Type B pancreatic cell (in vitro differentiated cells): ENCODE results near the gene FOXL1. TPM values are rescaled to one million over a fixed set of nuclear protein-coding genes. Genes with fewer than 3 reads are reported as not detected.

Experiments used
- DNase-seq: peaks from one replicate; pipeline ENCODE4 v3.0.0; 2021; ENCODE audit warnings: mixed read lengths; ENCODE audit not compliant: unreplicated experiment; ENCODE audit errors: extremely low spot score
- H3K27ac Mint-ChIP-seq: 2 replicates; pipeline ENCODE4 v1.8.0; 2021; ENCODE audit warnings: mild to moderate bottlenecking, mixed read lengths
- H3K27me3 Mint-ChIP-seq: 2 replicates; pipeline ENCODE4 v1.8.0; 2021; ENCODE audit warnings: mixed read lengths
- H3K36me3 Mint-ChIP-seq: 2 replicates; pipeline ENCODE4 v1.8.0; 2021; ENCODE audit warnings: mixed read lengths
- H3K4me1 Mint-ChIP-seq: one replicate; pipeline ENCODE4 v1.8.0; 2021; ENCODE audit warnings: mixed read lengths; ENCODE audit not compliant: unreplicated experiment
- H3K4me3 Mint-ChIP-seq: 2 replicates; pipeline ENCODE4 v1.8.0; 2021; ENCODE audit warnings: mild to moderate bottlenecking, mixed read lengths
- H3K9me3 Mint-ChIP-seq: 2 replicates; pipeline ENCODE4 v1.8.0; 2021; ENCODE audit warnings: mixed read lengths
- total RNA-seq: library from RNA; stranded (reverse); gene quantifications from 2 replicates; pipeline ENCODE4 v1.2.1, GENCODE V29; 2021; ENCODE audit warnings: low replicate concordance
- TF ChIP-seq, protein P1 (sequence below): fragments of 200-600 bp; sonication (generic); conservative IDR thresholded peaks from 2 replicates; pipeline ENCODE4 v1.5.0; 2021; ENCODE audit warnings: antibody characterized with exemption, mild to moderate bottlenecking

FOXL1 gene
- total RNA-seq, 1 donor from 2014 or later: 2.2 TPM

DNA sequence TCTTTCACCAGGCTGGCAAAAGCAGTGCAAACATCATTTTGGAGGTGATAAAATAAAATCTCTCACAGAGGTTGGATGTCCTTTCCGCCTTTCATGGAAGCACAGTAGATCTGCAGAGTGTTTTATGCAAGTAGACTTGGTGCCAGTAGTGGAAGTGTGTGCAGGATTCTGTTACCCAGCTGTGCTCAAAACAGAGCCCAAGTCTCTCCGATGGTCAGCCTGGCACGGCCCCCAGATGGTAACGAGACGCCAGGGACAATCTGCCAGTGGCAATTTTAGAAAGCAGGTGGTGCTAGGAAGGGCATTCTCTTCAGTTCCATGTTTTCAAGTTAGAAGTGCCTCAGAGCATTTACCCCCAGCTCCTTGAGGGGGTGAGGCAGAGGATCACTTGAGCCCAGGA, 21.8 kb upstream of the FOXL1 start:
- Mint-ChIP-seq H3K36me3 (no peaks in the 10 kb centered on the region), H3K27me3 (peaks cover 17% of the 10 kb centered on the region), H3K27ac (no peak overlapping the region), H3K4me1 (peaks cover 17% of the 10 kb centered on the region), H3K4me3 (no peak overlapping the region), H3K9me3 (no peaks in the 10 kb centered on the region)
- TF ChIP-seq, protein P1, sequence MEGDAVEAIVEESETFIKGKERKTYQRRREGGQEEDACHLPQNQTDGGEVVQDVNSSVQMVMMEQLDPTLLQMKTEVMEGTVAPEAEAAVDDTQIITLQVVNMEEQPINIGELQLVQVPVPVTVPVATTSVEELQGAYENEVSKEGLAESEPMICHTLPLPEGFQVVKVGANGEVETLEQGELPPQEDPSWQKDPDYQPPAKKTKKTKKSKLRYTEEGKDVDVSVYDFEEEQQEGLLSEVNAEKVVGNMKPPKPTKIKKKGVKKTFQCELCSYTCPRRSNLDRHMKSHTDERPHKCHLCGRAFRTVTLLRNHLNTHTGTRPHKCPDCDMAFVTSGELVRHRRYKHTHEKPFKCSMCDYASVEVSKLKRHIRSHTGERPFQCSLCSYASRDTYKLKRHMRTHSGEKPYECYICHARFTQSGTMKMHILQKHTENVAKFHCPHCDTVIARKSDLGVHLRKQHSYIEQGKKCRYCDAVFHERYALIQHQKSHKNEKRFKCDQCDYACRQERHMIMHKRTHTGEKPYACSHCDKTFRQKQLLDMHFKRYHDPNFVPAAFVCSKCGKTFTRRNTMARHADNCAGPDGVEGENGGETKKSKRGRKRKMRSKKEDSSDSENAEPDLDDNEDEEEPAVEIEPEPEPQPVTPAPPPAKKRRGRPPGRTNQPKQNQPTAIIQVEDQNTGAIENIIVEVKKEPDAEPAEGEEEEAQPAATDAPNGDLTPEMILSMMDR: no peak
- DNase-seq: no peak

DNA sequence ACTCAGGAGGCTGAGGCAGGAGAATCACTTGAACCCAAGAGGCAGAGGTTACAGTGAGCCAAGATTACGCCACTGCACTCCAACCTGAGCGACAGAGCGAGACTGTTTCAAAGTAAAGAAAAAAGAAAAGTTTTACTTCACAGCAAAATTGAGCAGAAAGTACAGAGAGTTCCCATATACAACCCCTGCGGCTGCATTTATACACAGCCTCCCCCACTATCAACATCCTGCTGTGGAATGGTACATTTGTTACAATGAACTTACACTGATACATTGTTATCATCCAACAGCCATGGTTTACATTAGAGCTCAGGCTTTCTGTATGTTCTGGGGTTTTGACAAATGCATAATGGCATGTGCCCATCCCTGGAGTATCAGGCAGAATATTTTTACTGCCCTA, 20.8 kb upstream of the FOXL1 start:
- Mint-ChIP-seq H3K4me3 (no peak overlapping the region), H3K36me3 (no peaks in the 10 kb centered on the region), H3K9me3 (no peaks in the 10 kb centered on the region), H3K27ac (no peak overlapping the region), H3K27me3 (peaks cover 17% of the 10 kb centered on the region), H3K4me1 (peaks cover 13% of the 10 kb centered on the region)
- DNase-seq: no peak
- TF ChIP-seq, protein P1: no peak

DNA sequence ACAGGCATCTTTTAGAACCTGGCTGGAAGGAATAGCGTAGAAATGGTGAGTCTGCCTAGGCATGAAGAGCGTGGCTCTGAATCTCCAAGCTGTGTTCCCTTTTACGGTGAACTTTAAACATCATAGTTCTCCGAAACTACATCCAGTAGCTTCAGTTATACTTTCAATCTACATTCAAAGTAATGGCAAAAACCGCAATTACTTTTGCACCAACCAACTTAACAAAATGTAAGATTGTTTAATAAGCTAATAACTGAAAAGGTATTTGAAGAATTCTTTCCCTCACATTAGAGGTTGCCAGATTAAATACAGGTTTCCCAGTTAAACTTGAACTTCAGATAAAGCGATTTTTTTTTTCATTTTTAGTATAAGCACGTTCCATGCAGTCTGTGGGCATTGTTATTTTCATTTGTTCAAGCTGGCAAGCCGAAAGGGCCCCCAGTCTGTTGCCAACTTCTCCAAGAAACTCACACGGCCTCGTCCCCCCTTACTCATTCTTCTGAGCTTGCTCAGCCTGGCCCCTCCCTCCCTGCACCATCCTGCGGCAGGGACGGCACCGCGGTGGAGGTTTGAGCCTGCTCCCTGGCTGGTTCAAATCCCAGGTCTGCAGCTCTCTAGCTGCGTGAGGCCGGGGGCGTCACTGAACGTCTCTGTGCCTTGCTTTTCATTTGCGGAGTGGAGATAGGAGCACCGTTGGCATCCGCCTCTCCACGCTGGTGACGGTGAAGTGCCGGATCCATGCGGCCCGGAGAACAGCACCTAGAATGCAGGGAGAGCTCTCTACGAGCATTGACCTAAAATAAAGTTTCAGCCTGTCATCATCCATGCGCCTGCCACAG, 19.8 kb upstream of the FOXL1 start:
- Mint-ChIP-seq H3K9me3 (no peaks in the 10 kb centered on the region), H3K4me1 (peaks cover 12% of the 10 kb centered on the region), H3K4me3 (no peak overlapping the region), H3K27me3 (peaks cover 23% of the 10 kb centered on the region), H3K27ac (no peak overlapping the region), H3K36me3 (no peaks in the 10 kb centered on the region)
- TF ChIP-seq, protein P1: no peak
- DNase-seq: no peak

DNA sequence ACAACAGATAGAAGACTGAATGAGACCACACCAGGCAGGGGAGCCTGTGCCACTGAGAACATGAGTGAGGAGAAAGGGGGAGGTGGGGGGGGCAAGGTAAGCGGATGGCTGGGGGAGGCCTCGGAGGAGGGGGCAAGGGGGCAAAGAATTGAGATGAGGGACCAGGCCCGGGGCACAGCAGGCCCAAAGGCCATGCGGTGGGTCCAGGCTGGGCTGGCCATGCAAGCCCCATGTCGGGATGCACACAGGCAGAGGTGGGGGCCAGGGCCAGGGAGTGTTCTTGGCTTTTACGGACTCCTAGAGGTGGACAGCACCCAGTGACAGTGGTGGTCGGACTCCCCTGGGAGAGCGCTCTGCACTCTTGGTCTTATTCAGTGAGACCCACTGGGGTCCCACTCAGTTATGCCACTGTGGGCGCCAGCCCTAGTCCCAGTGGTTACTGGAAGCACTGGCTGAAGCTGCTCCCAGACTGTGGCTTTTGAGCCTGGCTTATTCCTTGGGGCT, 18.5 kb upstream of the FOXL1 start:
- Mint-ChIP-seq H3K27me3 (peaks cover 36% of the 10 kb centered on the region), H3K4me1 (peaks cover 15% of the 10 kb centered on the region), H3K36me3 (no peaks in the 10 kb centered on the region), H3K9me3 (no peaks in the 10 kb centered on the region), H3K4me3 (no peak overlapping the region), H3K27ac (no peak overlapping the region)
- TF ChIP-seq, protein P1: no peak
- no peak for DNase-seq

DNA sequence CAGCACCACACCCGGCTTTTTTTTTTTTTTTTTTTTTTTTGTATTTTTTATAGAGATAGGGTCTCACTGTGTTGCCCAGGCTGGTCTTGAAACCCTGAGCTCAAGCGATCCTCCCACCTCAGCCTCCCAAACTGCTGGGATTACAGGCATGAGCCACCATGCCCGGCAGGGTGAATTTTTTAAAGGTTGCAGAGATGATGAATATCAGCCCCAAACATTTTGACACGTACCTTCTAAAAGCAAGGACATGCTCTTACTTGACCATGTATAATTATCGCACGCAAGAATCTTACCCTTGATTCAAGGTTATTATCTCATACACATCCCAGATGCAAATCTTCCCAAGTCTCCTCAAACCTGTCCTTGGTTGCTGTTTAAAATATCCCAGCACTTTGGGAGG, 16.0 kb upstream of the FOXL1 start:
- Mint-ChIP-seq H3K4me1 (peaks cover 21% of the 10 kb centered on the region), H3K27me3 (peaks cover 55% of the 10 kb centered on the region), H3K9me3 (no peaks in the 10 kb centered on the region), H3K36me3 (no peaks in the 10 kb centered on the region), H3K27ac (no peak overlapping the region), H3K4me3 (no peak overlapping the region)
- TF ChIP-seq, protein P1: no peak
- no peak for DNase-seq
